ENCODE measurements around the gene ACTC1.

DNA sequence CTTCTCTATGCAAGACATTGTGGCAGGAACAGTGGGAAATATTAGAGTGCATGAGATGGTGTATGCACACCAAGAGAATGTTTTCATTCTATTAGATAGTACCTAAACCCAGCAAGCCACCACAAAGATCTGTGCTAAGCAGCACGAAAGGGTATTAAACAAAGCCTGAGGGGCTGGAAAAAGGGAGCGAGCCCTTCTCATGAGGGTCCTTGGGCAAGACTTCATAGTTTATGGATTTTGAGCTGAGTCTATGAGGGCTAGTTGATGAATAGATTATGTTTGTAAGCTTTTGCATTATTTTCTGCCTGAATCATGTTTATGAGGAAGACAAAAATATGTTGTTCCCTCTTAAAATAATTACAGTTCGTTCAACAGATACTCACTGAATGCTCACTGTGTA, 9.4 kb upstream of the ACTC1 start:
- TF ChIP-seq POLR2A (IDR thresholded peaks at IDR 0.05) = no peak
- TF ChIP-seq, protein P1, sequence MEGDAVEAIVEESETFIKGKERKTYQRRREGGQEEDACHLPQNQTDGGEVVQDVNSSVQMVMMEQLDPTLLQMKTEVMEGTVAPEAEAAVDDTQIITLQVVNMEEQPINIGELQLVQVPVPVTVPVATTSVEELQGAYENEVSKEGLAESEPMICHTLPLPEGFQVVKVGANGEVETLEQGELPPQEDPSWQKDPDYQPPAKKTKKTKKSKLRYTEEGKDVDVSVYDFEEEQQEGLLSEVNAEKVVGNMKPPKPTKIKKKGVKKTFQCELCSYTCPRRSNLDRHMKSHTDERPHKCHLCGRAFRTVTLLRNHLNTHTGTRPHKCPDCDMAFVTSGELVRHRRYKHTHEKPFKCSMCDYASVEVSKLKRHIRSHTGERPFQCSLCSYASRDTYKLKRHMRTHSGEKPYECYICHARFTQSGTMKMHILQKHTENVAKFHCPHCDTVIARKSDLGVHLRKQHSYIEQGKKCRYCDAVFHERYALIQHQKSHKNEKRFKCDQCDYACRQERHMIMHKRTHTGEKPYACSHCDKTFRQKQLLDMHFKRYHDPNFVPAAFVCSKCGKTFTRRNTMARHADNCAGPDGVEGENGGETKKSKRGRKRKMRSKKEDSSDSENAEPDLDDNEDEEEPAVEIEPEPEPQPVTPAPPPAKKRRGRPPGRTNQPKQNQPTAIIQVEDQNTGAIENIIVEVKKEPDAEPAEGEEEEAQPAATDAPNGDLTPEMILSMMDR (IDR thresholded peaks at IDR 0.05) = no peak

Measured in right lobe of liver (tissue), 4 donors.